Fibroblast of lung (primary cell): ENCODE data around the gene TNIK. TPM values are rescaled to one million over a fixed set of nuclear protein-coding genes. Genes with fewer than 3 reads are reported as not detected.

Experiments
- DNase-seq, 2 donors: peaks; one replicate each; pipeline versions ENCODE4 v3.0.0 to v3.0.0-alpha.2; 2010; ENCODE audit warnings: low read depth in 2 of 2
- H2AFZ ChIP-seq: 2 replicates; pipeline ENCODE4 v1.5.1; 2012; ENCODE audit warnings: low read length, control low read depth, inconsistent platforms
- H3K27ac ChIP-seq: 2 replicates; pipeline ENCODE4 v1.5.1; 2011; ENCODE audit warnings: low read length, control low read depth; ENCODE audit not compliant: insufficient read depth
- H3K27me3 ChIP-seq: 2 replicates; pipeline ENCODE4 v1.5.1; 2011; ENCODE audit warnings: mild to moderate bottlenecking, low read length; ENCODE audit not compliant: control insufficient read depth, insufficient read depth
- H3K36me3 ChIP-seq: 2 replicates; pipeline ENCODE4 v1.5.1; 2011; ENCODE audit warnings: low read length; ENCODE audit not compliant: control insufficient read depth, insufficient read depth
- H3K4me1 ChIP-seq: 2 replicates; pipeline ENCODE4 v1.5.1; 2011; ENCODE audit warnings: low read length; ENCODE audit not compliant: control insufficient read depth, insufficient read depth; ENCODE audit errors: extremely low read depth
- H3K4me2 ChIP-seq: 2 replicates; pipeline ENCODE4 v1.5.1; 2011; ENCODE audit warnings: low read length, control low read depth; ENCODE audit not compliant: insufficient read depth; ENCODE audit errors: extremely low read depth
- H3K4me3 ChIP-seq, 4 experiments: fragments of 200-600 bp in 1 of 4; sonication (generic) in 1 of 4; replicated peaks in 1 of 4; 2 replicates each; pipeline ENCODE4 v1.5.1; 2011 to 2016; ENCODE audit warnings: low read length in 4 of 4, low read depth in 3 of 4, mild to moderate bottlenecking in 3 of 4, control low read depth in 2 of 4, inconsistent platforms in 1 of 4, mixed read lengths in 1 of 4; ENCODE audit not compliant: insufficient read depth in 1 of 4; ENCODE audit errors: control extremely low read depth in 1 of 4
- H3K79me2 ChIP-seq: 2 replicates; pipeline ENCODE4 v1.5.1; 2012; ENCODE audit warnings: mild to moderate bottlenecking, low read length, inconsistent platforms; ENCODE audit not compliant: control insufficient read depth, insufficient read depth
- H3K9ac ChIP-seq: 2 replicates; pipeline ENCODE4 v1.5.1; 2011; ENCODE audit warnings: mild to moderate bottlenecking, low read length, control low read depth; ENCODE audit not compliant: insufficient read depth
- H3K9me3 ChIP-seq: 2 replicates; pipeline ENCODE4 v1.5.1; 2012; ENCODE audit warnings: low read depth, low read length; ENCODE audit not compliant: control insufficient read depth, insufficient read depth
- H4K20me1 ChIP-seq: 2 replicates; pipeline ENCODE4 v1.5.1; 2011; ENCODE audit warnings: low read length; ENCODE audit not compliant: control insufficient read depth, insufficient read depth; ENCODE audit errors: extremely low read depth
- EZH2 ChIP-seq: IDR thresholded peaks from 2 replicates; pipeline ENCODE4 v1.5.1; 2012; ENCODE audit warnings: low read length, control low read depth, mild to moderate bottlenecking; ENCODE audit errors: missing control alignments
- polyA plus RNA-seq, 2 donors: library from polyadenylated mRNA; depleted of rRNA in 1 of 2; stranded (reverse) in 1 of 2; unstranded in 1 of 2; fragments of >200 nt; gene quantifications; 2 replicates each; pipeline ENCODE4 v1.2.1, GENCODE V29; 2011 to 2012; ENCODE audit warnings: missing spikeins in 1 of 2
- total RNA-seq: library from RNA; depleted of rRNA; stranded (reverse); fragments of >200 nt; gene quantifications from 2 replicates; pipeline ENCODE4 v1.2.1, GENCODE V29; 2014
- TF ChIP-seq, protein P1 (sequence below), 2 donors: IDR thresholded peaks in 1 of 2; conservative IDR thresholded peaks in 1 of 2; 1 replicate in 1 of 2; 2 replicates in 1 of 2; pipeline ENCODE4 v1.5.1; 2011 to 2012; ENCODE audit warnings: low read length in 2 of 2, control low read depth in 1 of 2, inconsistent platforms in 1 of 2, low read depth in 1 of 2, mild to moderate bottlenecking in 1 of 2

The TNIK gene
- total and polyA plus RNA-seq, 2 donors (not counting 1 experiment from before 2014, with no cell fraction given), result 13.8 to 39.3 TPM

- DNase-seq, result peak in 1 of 2 donors; percentile 23
- H4K20me1 ChIP-seq, result no peaks in the 10 kb centered on the region
- TF ChIP-seq EZH2, result no peak
- TF ChIP-seq, protein P1, sequence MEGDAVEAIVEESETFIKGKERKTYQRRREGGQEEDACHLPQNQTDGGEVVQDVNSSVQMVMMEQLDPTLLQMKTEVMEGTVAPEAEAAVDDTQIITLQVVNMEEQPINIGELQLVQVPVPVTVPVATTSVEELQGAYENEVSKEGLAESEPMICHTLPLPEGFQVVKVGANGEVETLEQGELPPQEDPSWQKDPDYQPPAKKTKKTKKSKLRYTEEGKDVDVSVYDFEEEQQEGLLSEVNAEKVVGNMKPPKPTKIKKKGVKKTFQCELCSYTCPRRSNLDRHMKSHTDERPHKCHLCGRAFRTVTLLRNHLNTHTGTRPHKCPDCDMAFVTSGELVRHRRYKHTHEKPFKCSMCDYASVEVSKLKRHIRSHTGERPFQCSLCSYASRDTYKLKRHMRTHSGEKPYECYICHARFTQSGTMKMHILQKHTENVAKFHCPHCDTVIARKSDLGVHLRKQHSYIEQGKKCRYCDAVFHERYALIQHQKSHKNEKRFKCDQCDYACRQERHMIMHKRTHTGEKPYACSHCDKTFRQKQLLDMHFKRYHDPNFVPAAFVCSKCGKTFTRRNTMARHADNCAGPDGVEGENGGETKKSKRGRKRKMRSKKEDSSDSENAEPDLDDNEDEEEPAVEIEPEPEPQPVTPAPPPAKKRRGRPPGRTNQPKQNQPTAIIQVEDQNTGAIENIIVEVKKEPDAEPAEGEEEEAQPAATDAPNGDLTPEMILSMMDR (conservative IDR thresholded peaks at IDR 0.05 in 1 of 2, IDR thresholded peaks at IDR 0.05 in 1 of 2; ENCODE audit: low read depth in 1 of 2, low read length in 2 of 2), result no peak
- H3K4me3 ChIP-seq, result peak overlapping the region; percentile 69 to 90 (median 83)
- H2AFZ ChIP-seq, result peak overlapping the region; percentile 98
- no peaks in the 10 kb centered on the region for H3K27me3 ChIP-seq
- H3K9ac ChIP-seq, result no peak overlapping the region
- no peak overlapping the region for H3K27ac ChIP-seq
- H3K4me2 ChIP-seq, result peak overlapping the region; percentile 90
- no peaks in the 10 kb centered on the region for H3K9me3 ChIP-seq
- peaks cover 8% of the 10 kb centered on the region for H3K4me1 ChIP-seq
- peaks cover 33% of the 10 kb centered on the region for H3K79me2 ChIP-seq
- H3K36me3 ChIP-seq, result no peaks in the 10 kb centered on the region
Measured at GRCh38 chr3:171461525-171461917, 1.3 kb upstream of the TNIK start.

- Histone ChIP-seq H4K20me1 (no peaks in the 10 kb centered on the region), H3K79me2 (peaks cover 39% of the 10 kb centered on the region), H3K9me3 (no peaks in the 10 kb centered on the region), H3K4me2 (peak overlapping the region; percentile 90), H3K27me3 (no peaks in the 10 kb centered on the region), H2AFZ (peak overlapping the region; percentile 98), H3K9ac (peak overlapping the region; percentile 60), H3K4me1 (peaks cover 8% of the 10 kb centered on the region), H3K36me3 (no peaks in the 10 kb centered on the region), H3K4me3 (peak overlapping the region; percentile 69 to 90 (median 83)), H3K27ac (peak overlapping the region; percentile 65)
- no peak for TF ChIP-seq EZH2
- TF ChIP-seq, protein P1 (conservative IDR thresholded peaks at IDR 0.05 in 1 of 2, IDR thresholded peaks at IDR 0.05 in 1 of 2; ENCODE audit: low read depth in 1 of 2, low read length in 2 of 2), result no peak
- DNase-seq, result peak; percentile 80 to 81
Measured at GRCh38 chr3:171460725-171461524, 720 bp upstream of the TNIK start.

DNA sequence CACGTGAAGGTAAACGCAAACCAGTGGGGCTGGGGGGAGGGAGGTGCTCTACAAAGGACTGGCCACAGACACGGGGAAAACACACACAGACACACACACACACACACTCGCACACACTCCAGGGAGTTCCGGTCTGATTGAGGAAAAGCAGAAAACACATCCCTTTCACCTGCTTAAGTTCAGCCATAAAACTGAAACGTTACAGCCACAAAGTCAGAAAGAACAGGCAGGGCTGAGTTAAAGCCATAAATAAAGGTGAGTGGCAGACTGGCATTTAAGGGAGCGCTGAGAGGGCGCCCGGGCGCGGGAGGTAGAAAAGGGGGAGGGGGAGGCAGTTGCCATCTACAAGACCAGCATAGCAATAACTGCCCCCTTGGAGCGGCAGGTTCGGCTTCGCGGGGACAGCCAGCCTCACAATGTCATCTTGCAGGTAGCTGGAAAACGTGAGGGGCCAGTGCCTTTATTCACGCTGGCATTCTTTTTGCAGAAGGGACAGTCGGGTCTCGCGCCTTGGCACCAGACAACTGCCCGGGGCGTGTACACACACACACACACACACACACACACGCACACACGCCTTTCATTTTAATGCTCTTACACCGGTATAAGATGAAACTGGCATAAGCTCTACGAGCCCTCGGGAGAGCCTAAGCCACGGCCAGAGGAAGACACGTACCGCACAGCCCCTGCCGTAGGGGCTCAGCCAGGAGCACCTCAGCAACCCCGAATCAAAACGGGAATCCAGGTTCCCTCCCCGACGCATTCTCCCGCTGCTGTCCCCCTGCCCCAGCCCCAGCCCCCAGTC is 866 bp downstream of the TNIK start:
- H3K79me2 ChIP-seq, result peaks cover 46% of the 10 kb centered on the region
- H2AFZ ChIP-seq, result peak overlapping the region; percentile 75
- no peaks in the 10 kb centered on the region for H3K9me3 ChIP-seq
- peak overlapping the region; percentile 21 for H3K27ac ChIP-seq
- H4K20me1 ChIP-seq, result no peaks in the 10 kb centered on the region
- no peaks in the 10 kb centered on the region for H3K27me3 ChIP-seq
- H3K9ac ChIP-seq, result peak overlapping the region; percentile 25
- H3K4me2 ChIP-seq, result peak overlapping the region; percentile 82
- peak; percentile 48 to 57 for DNase-seq
- H3K4me3 ChIP-seq, result peak overlapping the region; percentile 69 to 90 (median 83)
- no peaks in the 10 kb centered on the region for H3K36me3 ChIP-seq
- no peak for TF ChIP-seq EZH2
- TF ChIP-seq, protein P1 (conservative IDR thresholded peaks at IDR 0.05 in 1 of 2, IDR thresholded peaks at IDR 0.05 in 1 of 2; ENCODE audit: low read depth in 1 of 2, low read length in 2 of 2), result no peak
- H3K4me1 ChIP-seq, result peaks cover 8% of the 10 kb centered on the region
